Measurements from ENCODE around the gene C1QA.

DNA sequence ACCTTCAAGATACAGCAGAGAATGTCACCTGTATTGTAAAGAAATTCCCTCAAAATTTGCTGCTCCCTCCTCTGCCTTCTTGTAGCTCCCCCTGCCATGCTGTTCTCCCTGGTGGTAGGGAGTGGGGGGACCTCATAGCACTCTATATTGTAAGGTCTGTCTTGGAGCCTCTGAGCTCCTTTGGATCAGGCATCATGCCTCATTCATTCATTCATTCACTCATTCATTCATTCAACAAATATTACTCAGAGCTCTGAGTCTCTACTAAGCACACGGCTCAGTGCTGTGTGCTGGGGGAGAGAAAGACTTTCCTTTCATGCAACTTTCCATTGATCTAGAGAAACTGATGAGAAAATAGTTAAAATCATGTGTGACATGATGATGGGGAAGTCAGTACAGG is 47.1 kb downstream of the C1QA start:
- TF ChIP-seq, protein P1, sequence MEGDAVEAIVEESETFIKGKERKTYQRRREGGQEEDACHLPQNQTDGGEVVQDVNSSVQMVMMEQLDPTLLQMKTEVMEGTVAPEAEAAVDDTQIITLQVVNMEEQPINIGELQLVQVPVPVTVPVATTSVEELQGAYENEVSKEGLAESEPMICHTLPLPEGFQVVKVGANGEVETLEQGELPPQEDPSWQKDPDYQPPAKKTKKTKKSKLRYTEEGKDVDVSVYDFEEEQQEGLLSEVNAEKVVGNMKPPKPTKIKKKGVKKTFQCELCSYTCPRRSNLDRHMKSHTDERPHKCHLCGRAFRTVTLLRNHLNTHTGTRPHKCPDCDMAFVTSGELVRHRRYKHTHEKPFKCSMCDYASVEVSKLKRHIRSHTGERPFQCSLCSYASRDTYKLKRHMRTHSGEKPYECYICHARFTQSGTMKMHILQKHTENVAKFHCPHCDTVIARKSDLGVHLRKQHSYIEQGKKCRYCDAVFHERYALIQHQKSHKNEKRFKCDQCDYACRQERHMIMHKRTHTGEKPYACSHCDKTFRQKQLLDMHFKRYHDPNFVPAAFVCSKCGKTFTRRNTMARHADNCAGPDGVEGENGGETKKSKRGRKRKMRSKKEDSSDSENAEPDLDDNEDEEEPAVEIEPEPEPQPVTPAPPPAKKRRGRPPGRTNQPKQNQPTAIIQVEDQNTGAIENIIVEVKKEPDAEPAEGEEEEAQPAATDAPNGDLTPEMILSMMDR (conservative IDR thresholded peaks at IDR 0.05; ENCODE audit: low read depth, low read length), result no peak
- TF ChIP-seq EZH2 (IDR thresholded peaks at IDR 0.05; ENCODE audit: low read length, unreplicated experiment), result no peak

All from PC-3 (cell line).